NOMO-1 treated with dmso at 0.1 percent for 144 hours (cell line): ENCODE results near the gene NIPSNAP2.
"Not testable (repeated sequence)": the region's sequence is repeated elsewhere in the genome, so short reads cannot be mapped to it uniquely, and the experiment has no call there.

Experiments used
- DNase-seq: peaks from one replicate; lab custom pipeline; 2025; ENCODE audit not compliant: unreplicated experiment; lab: John Stamatoyannopoulos, UW

Gene NIPSNAP2

GRCh38 chr7:56046721-56047445 is 82.5 kb downstream of the NIPSNAP2 start:
- no peak for DNase-seq

GRCh38 chr7:56047446-56048116 is 83.2 kb downstream of the NIPSNAP2 start:
- DNase-seq: not testable (repeated sequence)

GRCh38 chr7:56048245-56048644 is 83.9 kb downstream of the NIPSNAP2 start:
- no peak for DNase-seq

GRCh38 chr7:56048763-56049162 is 84.4 kb downstream of the NIPSNAP2 start:
- DNase-seq: not testable (repeated sequence)
